Cardiac septum (tissue), 1 donor: ENCODE measurements around the gene MSN. TPM values are rescaled to one million over a fixed set of nuclear protein-coding genes. Genes with fewer than 3 reads are reported as not detected.
"Not testable (repeated sequence)": the region's sequence is repeated elsewhere in the genome, so short reads cannot be mapped to it uniquely, and the experiment has no call there.

ENCODE experiments used
- DNase-seq: peaks from one replicate; pipeline ENCODE4 v3.0.0-alpha.2; 2020; ENCODE audit warnings: low spot score
- intact Hi-C: fragments of 100-400 bp; cut with DNase I; formaldehyde crosslinking; loops from one replicate; pipeline ENCODE4 v1.14.0; 2022
- long read RNA-seq: library from polyadenylated mRNA; unstranded; transcript quantifications from one replicate; pipeline ENCODE4 v2.0.0, GENCODE V29; 2021
- total RNA-seq: library from RNA; stranded (reverse); fragmentation: NEBNext Ultra II Directional; extraction: Animal tissue kit (Norgen Biotek cat#: 25700); gene quantifications from one replicate; pipeline ENCODE4 v1.2.1, GENCODE V29; 2021
- donor health status: DM: no; HTN: no; CAD: no.

Gene MSN
- 177 TPM for total RNA-seq
- long read RNA-seq, transcript MSN-201 (13 exons, 3,944 nt) = major isoform, 41 of 110 reads
- long read RNA-seq, partial matches to known transcripts = 58 of 110 reads
- long read RNA-seq, other reads (novel, unspliced or antisense) = 11 of 110 reads

DNA sequence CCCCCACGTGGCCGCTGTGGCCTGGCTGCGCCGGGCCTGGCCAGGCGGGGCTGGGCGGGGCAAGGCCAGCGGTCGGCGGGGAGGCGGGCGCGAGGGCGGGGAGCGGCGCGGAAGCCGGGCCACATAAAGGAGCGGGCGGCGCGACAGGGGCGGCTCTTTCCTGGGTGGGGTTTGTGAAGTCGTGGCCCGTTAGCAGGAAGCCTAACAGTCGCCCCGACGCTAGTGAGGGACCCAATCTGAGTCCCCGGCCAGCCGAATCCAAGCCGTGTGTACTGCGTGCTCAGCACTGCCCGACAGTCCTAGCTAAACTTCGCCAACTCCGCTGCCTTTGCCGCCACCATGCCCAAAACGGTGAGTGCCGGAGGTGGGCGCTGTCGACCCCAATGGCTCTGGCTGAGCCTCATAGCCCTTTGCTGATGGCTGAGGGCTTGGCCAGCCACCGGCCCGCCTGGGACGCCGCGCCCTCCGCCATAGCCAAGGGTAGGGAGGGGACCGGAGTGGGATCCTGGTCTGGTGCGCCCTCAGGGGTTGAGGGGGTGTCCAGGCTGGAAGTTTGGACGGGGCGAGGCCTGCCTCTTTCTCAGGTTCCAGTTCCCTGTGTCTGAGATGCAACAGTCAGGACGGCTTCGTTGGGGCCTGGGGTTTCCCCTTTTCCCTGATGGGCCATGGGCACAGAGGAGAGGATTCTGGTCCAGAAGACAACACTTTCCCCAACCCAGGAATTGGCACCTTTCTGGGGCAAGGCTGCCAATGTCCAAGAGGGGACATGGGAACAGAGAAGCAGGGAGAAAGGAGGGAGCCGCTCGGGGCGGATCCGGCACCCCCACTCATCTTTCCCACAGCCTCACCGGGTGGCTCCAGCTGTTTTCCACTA lies at the start of gene MSN:
Gene MSN (plus strand): TSS at position 152 of the 874 bp plus-strand sequence. CDS start 188 bp downstream, at position 340.
- DNase-seq = peak; percentile 95
- intact Hi-C loops = loop anchor here (2.0 kb wide), 2 partner anchors 23 to 71 kb away; no protein-coding TSS in a partner anchor

DNA sequence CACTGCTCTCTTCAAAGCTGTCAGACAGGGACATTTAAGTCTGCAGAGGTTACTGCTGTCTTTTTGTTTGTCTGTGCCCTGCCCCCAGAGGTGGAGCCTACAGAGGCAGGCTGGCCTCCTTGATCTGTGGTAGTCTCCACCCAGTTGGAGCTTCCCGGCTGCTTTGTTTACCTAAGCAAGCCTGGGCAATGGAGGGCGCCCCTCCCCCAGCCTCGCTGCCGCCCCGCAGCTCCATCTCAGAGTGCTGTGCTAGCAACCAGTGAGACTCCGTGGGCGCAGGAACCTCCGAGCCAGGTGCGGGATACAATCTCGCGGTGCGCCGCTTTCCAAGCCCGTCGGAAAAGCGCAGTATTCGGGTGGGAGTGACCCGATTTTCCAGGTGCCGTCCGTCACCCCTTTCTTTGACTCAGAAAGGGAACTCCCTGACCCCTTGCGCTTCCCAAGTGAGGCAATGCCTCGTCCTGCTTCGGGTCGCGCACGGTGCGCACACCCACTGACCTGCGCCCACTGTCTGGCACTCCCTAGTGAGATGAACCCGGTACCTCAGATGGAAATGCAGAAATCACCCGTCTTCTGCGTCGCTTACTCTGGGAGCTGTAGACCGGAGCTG lies 47.3 kb upstream of the MSN start:
- not testable (repeated sequence) for DNase-seq

DNA sequence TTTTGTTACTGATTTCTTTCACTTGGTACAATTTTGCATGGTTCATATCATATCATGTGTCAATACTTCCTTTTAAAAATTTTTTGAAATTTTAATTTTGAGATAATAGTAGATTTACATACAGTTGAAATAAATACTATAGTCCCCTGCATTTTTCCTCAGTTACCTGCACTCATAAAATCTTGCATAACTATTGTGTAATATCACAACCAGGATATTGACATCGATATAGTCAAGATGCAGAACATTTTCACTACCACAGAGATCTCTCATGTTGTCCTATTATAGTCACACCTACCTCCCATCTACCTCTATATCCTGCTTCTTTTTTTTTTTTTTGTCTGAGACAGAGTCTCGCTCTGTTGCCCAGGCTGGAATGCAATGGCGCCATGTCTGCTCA lies 36.7 kb upstream of the MSN start:
- DNase-seq = no peak
- intact Hi-C loops = no loop called here

More for the DNA sequence above, 47.3 kb upstream of the MSN start:
- intact Hi-C loops = not testable (repeated sequence)

DNA sequence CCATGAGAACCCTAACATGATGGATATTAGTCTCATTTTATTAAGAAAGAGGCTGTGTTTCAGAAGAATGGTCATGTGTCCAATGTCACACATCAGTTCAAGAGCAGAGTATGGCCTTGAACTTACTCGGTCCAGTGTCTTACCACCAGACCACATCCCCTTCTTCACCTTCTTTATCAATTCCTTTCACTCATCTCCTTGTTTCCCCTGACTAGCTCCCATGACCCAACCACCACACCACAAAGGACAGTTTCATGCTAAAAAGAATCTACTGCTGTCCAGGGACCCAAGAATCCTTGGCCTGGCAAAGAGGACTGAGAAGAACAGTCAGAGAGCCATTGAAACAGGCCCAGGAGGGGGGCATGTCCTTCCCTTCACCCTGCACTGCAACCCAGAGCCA lies 33.6 kb upstream of the MSN start:
- no peak for DNase-seq
- intact Hi-C loops = loop anchor here (2.0 kb wide), 1 partner anchor 33 kb away; no protein-coding TSS in a partner anchor

DNA sequence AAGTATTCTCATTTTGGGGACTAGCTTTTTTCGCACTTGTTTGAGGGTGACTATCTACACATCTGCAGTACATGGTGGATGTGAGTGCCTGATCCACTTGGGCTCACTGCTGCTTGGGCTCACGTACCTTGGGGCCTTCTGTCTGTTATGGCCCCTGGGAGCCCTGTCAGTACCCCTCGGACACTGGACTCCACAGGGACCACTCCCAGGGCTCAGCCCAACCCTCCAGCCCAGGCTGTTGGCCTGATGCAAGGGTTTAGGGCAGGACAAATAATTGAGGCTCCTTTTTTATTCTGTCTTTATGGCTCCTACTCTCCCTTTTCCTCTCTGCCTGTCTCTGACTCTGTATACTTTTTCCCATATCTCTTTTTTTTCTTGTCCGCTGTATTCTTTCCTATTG lies 32.7 kb upstream of the MSN start:
- no peak for DNase-seq
- intact Hi-C loops = loop anchor here (2.0 kb wide), 1 partner anchor 34 kb away; no protein-coding TSS in a partner anchor

DNA sequence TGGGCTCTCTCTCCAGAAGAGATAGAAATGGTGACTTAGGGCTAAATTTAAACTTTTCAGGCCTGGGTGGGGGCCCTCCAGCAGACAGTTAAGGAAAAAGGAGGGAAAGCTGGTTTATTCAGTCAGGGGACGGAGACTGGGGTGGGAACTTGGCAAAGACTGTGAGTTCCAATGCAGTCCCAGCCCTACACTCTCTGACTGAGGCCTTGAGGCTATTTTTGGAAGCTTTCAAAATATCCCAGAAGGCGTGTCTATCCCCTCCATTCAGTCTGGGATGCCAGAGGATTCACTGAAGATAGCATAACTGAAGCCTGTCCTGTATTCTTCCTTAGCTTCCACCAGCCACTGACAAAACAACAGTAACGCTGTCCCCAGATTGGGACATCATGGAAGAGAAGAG lies 32.1 kb upstream of the MSN start:
- intact Hi-C loops = loop anchor here (2.0 kb wide), 1 partner anchor 35 kb away; no protein-coding TSS in a partner anchor
- DNase-seq = no peak

DNA sequence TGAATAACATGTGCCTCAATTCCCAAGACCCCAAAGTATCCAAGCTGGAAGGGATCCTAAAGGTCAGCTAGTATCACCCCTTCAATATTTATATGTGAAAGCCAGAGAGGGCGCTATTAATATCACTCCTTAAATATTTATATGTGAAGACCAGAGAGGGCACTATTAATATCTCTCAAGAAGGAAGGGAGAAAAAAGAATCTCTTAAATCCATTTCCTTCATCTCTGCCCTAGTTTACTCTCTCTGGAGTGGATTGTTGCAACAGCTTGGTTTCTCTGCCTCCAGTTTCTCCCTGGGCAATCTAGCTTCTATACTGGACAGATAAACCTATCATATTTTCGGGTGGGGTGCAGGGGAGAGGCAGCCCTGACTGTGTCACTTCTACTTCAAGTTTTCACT lies 31.6 kb upstream of the MSN start:
- DNase-seq = no peak
- intact Hi-C loops = loop anchor here (1.0 to 2.0 kb wide), 2 partner anchors 8 to 35 kb away; no protein-coding TSS in a partner anchor

DNA sequence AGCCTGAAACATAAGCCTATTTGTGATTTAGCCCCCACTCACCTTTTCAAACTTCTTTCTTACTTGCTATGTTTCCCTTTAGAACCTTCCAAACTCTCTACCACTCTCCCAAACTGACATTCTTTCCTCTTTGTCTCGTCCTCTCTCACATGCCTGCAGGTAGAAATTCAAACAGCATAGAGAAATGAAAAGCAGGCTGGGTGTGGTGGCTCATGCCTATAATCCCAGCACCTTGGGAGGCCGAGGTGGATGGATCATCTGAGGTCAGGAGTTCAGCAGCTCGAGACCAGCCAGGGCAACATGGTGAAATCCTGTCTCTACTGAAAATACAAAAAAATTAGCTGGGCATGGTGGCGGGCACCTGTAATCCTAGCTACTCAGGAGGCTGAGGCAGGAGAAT lies 31.2 kb upstream of the MSN start:
- not testable (repeated sequence) for DNase-seq
- intact Hi-C loops = loop anchor here (1.0 kb wide), 1 partner anchor 8 kb away; no protein-coding TSS in a partner anchor

DNA sequence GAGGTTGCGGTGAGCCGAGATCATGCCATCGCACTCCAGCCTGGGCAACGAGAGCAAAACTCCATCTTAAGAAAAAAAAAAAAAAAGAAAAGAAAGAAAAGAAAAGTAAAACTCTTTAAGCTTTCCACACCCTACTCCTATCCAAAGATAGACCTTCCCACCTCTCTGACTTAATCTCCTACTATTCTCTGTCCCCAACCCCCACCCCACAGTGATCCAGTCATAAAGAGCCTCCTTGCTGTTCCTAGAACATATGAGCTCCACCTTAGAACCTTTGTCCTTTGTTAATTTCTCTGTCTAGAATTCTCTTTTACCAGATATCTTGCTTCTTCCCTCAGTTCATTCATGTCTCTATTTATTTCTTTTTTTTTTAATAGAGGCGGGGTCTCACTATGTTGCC lies 30.1 kb upstream of the MSN start:
- intact Hi-C loops = no loop called here
- DNase-seq = no peak

DNA sequence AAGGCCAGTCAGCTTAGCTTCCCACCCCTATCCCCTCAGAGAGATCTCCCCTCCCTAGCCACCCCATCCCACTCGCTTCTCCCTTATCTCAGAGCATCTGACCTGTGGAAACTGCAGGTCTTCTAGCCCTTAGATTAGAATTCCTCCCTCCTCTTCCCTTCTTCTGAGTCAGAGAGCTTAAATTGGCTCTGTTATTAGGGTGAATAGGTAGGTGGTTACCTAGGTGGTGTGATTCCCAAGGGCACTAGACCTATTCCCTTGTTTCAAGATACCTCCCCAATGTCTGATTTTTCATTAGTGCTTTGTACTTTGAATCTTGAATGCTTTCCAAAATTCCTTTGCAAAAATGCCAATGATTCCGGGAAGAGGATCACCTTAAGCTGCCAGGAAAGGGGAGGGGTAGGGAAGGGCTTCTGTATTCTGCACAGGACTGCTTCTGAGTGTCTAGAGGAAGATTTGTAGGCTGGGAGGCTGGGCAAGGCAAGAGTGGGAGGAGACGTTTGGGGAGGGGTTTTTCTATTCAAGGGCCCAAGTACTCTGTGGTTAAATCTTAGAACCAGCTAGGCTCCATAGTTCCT lies 24.5 kb upstream of the MSN start:
- DNase-seq = no peak
- intact Hi-C loops = no loop called here

DNA sequence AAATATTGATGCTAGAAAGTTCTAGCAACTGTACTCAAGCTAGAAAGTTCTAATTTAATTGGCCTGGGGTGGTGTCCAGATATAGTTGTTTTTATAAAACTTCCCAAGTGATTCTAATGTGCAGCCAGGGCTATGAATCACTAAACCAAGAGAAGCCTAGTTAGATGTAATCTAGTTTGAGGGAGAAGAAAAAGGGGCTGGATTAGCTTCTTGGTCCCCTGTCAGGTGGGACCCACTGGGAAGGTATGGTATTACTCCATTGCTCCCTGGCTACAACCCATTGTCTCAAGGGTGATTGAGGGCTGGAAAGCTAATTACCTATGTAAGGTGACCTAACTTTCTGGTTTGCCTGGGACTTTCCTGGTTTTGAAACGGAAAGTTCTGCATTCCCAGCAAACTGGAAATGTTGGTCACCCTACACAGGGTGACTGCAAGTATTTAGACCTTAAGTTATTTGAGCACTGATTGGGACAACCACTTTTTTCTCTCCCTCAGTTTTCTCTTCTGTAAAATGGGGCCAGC lies 23.9 kb upstream of the MSN start:
- intact Hi-C loops = loop anchor here (1.0 to 2.0 kb wide), 2 partner anchors 7 to 25 kb away; no protein-coding TSS in a partner anchor
- DNase-seq = no peak

DNA sequence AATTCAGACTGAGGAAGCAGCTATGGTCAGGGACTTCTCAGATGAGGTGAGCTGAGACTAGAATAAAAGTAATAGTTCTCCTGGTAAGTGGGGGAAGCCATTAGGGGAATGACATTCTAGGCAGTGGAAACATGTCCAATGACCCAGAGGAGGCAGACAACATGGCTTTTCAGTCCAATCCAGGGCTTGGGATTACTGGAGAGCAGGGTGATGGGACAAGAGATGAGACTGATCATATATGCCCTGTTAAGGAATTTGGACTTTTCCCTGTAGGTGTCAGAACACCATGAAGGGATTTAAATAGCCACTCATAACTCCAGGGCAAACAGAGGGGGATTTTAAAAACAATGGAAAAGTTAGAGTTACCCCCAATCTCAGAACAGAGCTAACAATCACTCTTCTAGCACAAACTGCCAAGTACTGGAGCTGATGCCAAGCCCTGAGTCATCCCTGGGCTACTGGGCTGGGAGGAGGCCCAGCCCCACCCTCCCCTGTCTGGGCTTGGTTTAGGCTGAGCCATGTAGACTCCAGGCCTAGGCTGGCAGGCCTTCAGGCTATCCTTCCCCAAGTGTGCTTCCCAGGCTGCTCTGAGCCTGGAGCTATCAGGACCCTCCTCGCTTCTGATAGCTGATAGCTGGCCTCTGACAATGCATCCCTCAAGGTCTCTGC lies 22.7 kb upstream of the MSN start:
- intact Hi-C loops = loop anchor here (1.0 to 2.0 kb wide), 2 partner anchors 8 to 24 kb away; no protein-coding TSS in a partner anchor
- peak; percentile 91 for DNase-seq

DNA sequence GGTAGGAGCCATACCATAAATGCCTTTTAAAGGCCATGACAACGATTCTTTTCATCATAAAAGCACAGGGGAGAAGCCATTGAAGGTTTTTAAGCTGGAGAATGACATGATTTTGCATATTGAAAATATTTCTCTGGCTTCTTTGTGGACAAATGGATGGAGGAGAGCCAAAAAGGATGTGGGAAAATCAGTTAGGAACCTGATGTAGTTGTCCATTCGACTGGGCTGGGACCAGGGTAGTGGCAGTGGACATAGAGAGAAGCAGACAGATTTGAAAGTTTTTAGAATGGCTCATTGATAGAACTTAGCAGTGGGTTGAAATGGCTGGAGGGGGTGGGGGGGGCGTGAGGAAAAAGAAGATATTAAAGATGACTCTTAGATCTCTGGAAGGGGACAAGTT lies 19.7 kb upstream of the MSN start:
- intact Hi-C loops = no loop called here
- no peak for DNase-seq

DNA sequence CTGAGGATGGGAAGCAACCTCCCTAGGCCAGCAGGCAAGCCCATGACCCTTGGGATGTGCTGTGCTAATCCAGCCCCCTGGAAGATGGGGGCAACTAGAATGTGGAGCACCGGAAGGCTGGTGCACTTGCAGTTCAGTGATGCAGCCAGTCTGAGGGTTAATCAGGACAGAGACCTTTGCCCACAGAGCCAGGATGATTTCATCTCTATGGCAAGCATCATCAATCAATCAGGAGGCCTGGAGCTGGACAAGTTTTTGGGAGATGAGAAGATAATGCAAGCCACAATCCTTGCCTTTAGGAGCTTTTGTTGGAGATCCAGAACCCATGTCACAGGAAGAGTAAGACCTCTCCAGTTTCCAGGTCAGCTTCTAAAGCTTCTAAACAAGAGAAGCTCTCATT lies 15.4 kb upstream of the MSN start:
- DNase-seq = no peak

DNA sequence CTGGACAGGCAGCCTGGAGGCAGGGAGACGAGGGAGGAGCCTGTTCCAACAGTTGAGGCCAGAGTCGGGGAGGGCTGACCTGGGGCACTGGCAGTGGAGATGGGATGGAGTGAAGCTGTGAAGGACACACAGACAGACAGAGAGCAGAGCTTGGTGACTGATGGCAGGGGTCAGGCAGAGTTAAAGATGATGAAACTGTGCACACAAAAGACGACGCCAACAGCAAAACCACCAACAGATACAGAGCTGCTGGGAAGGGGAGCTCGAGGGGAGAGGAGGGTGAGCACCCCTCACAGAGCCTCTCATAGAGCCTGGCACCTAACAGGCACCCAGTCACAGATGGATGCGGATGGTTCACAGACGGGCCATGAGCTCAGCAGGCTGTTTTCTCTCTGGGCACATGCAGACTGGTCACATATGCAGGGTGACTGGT lies 10.4 kb upstream of the MSN start:
- DNase-seq, intact Hi-C loops: not testable (repeated sequence)

More for the DNA sequence above, 15.4 kb upstream of the MSN start:
- intact Hi-C loops = no loop called here

DNA sequence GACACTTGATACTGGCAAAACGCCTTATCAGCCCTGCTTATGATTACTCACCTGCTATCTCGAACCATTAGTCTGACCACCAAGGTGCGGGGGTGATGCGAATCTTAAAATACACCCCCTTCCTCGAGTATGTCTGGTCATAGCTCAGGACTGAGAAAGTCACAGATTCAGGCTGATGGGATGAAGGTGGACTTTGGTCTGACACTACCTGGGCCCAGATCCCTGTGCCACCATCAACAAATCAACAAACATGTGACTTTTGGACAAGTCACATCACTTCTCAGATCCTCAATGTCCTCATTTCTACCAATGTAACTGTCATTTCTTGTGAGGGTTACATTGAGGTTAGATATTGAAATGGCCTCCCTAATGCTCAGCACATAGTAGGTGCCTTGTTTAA lies 9.8 kb upstream of the MSN start:
- intact Hi-C loops = no loop called here
- no peak for DNase-seq

DNA sequence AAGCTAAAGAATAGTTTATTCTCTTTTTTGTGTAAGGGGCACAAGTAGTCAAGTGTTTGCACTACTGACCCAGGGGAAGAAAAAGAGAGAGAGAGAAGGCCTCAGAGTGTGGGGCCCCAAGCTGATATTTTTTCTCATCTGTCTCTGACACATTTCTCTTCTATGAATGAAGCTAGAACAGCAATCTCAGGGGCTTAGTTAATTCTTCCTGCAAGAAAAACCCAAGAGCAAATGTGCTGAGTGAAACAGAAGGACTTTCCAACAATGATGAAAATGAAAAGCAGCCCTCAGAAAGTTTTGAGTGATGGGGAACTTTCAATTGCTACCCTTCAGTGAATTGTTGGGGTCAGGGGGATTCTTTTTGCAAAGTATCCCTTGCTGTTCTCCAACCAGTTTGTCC lies 9.2 kb upstream of the MSN start:
- no peak for DNase-seq
- intact Hi-C loops = no loop called here

DNA sequence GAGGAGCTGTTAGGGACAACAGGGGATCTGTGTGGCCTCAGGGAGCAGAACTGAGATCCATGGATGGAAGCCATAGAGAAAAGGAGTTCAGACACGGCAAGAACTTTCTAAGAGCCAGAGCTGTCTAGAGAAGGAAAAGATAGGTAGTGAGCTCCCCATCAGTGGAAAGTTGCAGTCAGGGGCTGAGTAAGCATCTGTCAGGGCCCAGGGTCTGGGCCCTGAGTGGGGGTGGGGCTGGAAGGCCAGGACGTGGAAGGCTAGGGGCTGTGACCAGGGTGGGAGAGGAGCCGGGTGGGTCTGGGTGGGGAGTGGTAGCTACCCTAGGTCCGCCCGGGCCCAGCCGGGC lies 324 bp upstream of the MSN start:
- intact Hi-C loops = no loop called here
- DNase-seq = no peak
